Endothelial cell of umbilical vein (primary cell): ENCODE data around the gene SPAG5.

Experiments
- POLR2A ChIP-seq: IDR thresholded peaks from 2 replicates; pipeline ENCODE4 v1.6.1; 2012; ENCODE audit warnings: low read depth, mild to moderate bottlenecking, control low read depth, low read length
- TF ChIP-seq, protein P1 (sequence below), 2 donors: IDR thresholded peaks; 1 replicate in 1 of 2; 2 replicates in 1 of 2; pipeline ENCODE4 v1.5.1; 2011; ENCODE audit warnings: low read length in 2 of 2, mild to moderate bottlenecking in 2 of 2, moderate library complexity in 2 of 2, control low read depth in 1 of 2, inconsistent platforms in 1 of 2, low read depth in 1 of 2; ENCODE audit not compliant: insufficient read depth in 1 of 2; ENCODE audit errors: extremely low read depth in 1 of 2
- TF ChIP-seq, protein P2 (sequence below): IDR thresholded peaks from 2 replicates; pipeline ENCODE4 v1.6.1; 2011; ENCODE audit not compliant: insufficient read depth, insufficient read length

DNA sequence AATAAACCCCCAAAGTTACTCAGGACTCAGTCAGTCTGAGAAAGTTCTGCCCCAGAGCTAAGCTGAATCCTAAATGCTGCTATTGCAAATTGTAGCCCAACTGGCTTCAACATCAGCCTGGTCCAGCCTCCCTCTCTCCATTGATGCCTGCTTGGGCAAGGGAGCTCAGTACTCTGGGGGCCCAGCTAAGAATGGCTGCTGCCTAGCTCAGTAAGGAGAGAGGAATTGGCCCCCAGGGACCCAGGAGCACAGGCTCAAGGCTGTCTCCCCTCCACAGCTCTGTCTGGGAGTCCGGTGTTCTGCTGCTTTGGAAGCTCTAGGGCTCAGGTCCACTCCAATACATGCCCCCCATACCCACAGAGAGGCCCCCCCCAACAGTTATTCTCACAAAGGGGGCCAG is 48.0 kb downstream of the SPAG5 start:
- TF ChIP-seq POLR2A, result no peak
- TF ChIP-seq, protein P1, sequence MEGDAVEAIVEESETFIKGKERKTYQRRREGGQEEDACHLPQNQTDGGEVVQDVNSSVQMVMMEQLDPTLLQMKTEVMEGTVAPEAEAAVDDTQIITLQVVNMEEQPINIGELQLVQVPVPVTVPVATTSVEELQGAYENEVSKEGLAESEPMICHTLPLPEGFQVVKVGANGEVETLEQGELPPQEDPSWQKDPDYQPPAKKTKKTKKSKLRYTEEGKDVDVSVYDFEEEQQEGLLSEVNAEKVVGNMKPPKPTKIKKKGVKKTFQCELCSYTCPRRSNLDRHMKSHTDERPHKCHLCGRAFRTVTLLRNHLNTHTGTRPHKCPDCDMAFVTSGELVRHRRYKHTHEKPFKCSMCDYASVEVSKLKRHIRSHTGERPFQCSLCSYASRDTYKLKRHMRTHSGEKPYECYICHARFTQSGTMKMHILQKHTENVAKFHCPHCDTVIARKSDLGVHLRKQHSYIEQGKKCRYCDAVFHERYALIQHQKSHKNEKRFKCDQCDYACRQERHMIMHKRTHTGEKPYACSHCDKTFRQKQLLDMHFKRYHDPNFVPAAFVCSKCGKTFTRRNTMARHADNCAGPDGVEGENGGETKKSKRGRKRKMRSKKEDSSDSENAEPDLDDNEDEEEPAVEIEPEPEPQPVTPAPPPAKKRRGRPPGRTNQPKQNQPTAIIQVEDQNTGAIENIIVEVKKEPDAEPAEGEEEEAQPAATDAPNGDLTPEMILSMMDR (IDR thresholded peaks at IDR 0.05; ENCODE audit: extremely low read depth in 1 of 2, insufficient read depth in 1 of 2, low read depth in 1 of 2, low read length in 2 of 2), result no peak
- TF ChIP-seq, protein P2, sequence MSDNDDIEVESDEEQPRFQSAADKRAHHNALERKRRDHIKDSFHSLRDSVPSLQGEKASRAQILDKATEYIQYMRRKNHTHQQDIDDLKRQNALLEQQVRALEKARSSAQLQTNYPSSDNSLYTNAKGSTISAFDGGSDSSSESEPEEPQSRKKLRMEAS, result no peak
